GM12801 (cell line): ENCODE results near the gene LGR5.

Experiments used
- CTCF ChIP-seq: IDR thresholded peaks from one replicate; pipeline ENCODE4 v1.5.1; 2011; ENCODE audit warnings: control low read depth; ENCODE audit not compliant: insufficient read length; ENCODE audit errors: extremely low read depth

The LGR5 gene

GRCh38 chr12:71439613-71440344 lies at the start of gene LGR5:
LGR5 (plus strand) TSS chr12:71439798; CDS start chr12:71440081, 283 bp downstream.
- TF ChIP-seq CTCF, result no peak

GRCh38 chr12:71392521-71393145 lies 47.0 kb upstream of the LGR5 start:
- TF ChIP-seq CTCF, result peak; percentile 95

- TF ChIP-seq CTCF, result no peak
Measured at GRCh38 chr12:71393625-71394024, 46.0 kb upstream of the LGR5 start.

GRCh38 chr12:71397433-71397954 lies 42.1 kb upstream of the LGR5 start:
- no peak for TF ChIP-seq CTCF

- TF ChIP-seq CTCF, result no peak
Measured at GRCh38 chr12:71399197-71399596, 40.4 kb upstream of the LGR5 start.

GRCh38 chr12:71400481-71400880 lies 39.1 kb upstream of the LGR5 start:
- TF ChIP-seq CTCF, result no peak

- TF ChIP-seq CTCF, result no peak
Measured at GRCh38 chr12:71405884-71406283, 33.7 kb upstream of the LGR5 start.
